ENCODE data around the gene RALGAPB. TPM values are rescaled to one million over a fixed set of nuclear protein-coding genes. Genes with fewer than 3 reads are reported as not detected.

RALGAPB gene
- total and polyA plus RNA-seq, 10 donors: 6.8 to 62.5 (median 44.1) TPM

GRCh38 chr20:38600057-38600456, 127.4 kb downstream of the RALGAPB start:
- peaks cover 0 to 13% (median 4%) of the 10 kb centered on the region in 6 donors for H3K4me1 ChIP-seq
- H3K27me3 ChIP-seq (replicated peaks in 1 of 7): peaks cover 0 to 62% (median 37%) of the 10 kb centered on the region in 7 donors
- DNase-seq: no peak
- no peak overlapping the region for H3K4me3 ChIP-seq
- H3K36me3 ChIP-seq: no peaks in the 10 kb centered on the region
- TF ChIP-seq POLR2A (IDR thresholded peaks at IDR 0.05) (no peak), POLR2AphosphoS5 (IDR thresholded peaks at IDR 0.05) (no peak)
- TF ChIP-seq, protein P1, sequence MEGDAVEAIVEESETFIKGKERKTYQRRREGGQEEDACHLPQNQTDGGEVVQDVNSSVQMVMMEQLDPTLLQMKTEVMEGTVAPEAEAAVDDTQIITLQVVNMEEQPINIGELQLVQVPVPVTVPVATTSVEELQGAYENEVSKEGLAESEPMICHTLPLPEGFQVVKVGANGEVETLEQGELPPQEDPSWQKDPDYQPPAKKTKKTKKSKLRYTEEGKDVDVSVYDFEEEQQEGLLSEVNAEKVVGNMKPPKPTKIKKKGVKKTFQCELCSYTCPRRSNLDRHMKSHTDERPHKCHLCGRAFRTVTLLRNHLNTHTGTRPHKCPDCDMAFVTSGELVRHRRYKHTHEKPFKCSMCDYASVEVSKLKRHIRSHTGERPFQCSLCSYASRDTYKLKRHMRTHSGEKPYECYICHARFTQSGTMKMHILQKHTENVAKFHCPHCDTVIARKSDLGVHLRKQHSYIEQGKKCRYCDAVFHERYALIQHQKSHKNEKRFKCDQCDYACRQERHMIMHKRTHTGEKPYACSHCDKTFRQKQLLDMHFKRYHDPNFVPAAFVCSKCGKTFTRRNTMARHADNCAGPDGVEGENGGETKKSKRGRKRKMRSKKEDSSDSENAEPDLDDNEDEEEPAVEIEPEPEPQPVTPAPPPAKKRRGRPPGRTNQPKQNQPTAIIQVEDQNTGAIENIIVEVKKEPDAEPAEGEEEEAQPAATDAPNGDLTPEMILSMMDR (IDR thresholded peaks at IDR 0.05 in 8 of 11, conservative IDR thresholded peaks at IDR 0.05 in 3 of 11): no peak
- no peaks in the 10 kb centered on the region for H3K9me3 ChIP-seq
- no peak overlapping the region for H3K27ac ChIP-seq
- intact Hi-C loops (cut with DNase I; ENCODE audit: low total_unique reads): no loop called here
- WGBS, 5 donors: 92 to 97% (median 96%) methylated on average over 1 of the region's 1 CpG

DNA sequence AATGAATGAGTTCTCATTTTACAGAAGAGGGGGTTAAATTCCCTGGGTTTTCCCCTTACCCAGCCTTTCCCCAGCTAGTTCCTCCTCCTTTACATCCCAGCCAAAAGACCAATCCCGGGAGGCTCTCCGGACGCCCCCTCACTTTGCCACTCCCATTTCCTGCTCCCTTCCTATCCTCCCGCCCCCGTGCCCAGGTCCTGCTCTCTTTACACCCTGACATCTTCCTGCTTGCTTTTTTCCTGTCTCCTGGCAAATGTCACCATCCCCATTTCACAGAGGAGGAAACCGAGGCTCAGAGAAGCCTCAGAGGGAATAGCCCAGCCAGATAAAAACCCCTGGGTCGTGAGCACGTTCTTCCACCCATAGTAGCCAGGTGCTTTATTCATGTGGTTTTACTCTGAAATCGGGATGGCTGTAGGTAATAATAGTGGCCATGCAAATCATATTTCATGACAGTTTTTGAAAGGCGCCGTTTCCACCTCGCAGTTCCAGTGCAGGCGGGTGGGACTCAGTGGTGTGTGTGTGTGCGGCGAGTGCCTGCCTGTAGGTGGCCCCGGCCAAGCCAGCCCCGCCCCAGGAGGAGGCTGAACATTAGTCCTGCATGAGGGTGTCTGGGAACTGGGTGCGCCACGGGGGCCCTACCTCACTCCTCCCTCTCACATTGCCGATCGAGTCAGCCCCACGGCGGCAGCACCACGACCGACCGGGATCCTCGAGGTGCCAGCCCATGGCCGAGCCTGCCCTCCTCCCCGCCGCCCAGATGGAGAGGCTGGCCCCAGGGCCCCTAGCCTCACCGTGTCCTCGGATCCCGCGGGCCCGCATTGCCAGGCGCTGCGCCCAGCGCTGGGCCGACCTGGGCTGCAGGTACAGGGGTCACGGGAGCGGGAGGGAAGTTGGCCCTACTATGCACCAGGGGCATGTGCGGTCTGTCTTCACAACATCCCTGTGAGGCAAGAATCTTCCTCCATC, 128.9 kb downstream of the RALGAPB start, which contains the start of gene ARHGAP40:
ARHGAP40 (plus strand) TSS at position 594 of the 969 bp plus-strand sequence.
- DNase-seq: no peak
- intact Hi-C loops (cut with DNase I; ENCODE audit: low total_unique reads): no loop called here
- Histone ChIP-seq H3K4me3 (peak within 1 kb of the TSS in 1 of 8 donors; percentile 7), H3K27me3 (replicated peaks in 1 of 7) (peaks cover 0 to 75% (median 38%) of the 10 kb centered on the region in 7 donors), H3K4me1 (peaks cover 0 to 13% (median 4%) of the 10 kb centered on the region in 6 donors), H3K27ac (no peak within 1 kb of the TSS), H3K36me3 (no peaks in the 10 kb centered on the region), H3K9me3 (no peaks in the 10 kb centered on the region)
- WGBS, 5 donors: 11 to 13% (median 11%) methylated on average over 9 to 42 of the region's 42 CpGs
- TF ChIP-seq, protein P1 (IDR thresholded peaks at IDR 0.05 in 8 of 11, conservative IDR thresholded peaks at IDR 0.05 in 3 of 11): no peak
- no peak for TF ChIP-seq POLR2A (IDR thresholded peaks at IDR 0.05)

DNA sequence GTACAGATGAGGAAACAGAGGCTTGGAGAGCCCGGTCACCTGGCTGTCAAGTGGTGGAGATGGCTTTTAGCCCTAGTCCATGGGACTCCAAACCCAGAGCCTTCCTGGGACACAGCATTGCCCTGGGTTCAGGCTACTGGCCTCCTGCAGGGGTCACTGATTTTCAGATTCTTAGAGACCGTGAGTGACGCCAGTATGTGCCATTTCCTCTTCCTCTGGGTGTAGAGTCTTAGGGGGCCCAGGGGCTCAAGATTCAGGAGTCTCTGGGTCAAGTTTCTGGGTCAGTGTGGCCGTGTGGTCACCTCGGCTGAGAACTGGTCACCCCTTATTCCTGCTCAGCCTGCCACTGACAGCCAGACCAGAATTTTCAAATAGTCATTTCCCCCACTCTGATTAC, 129.5 kb downstream of the RALGAPB start:
- Histone ChIP-seq H3K27me3 (replicated peaks in 1 of 7) (peaks cover 0 to 82% (median 38%) of the 10 kb centered on the region in 7 donors), H3K36me3 (no peaks in the 10 kb centered on the region), H3K27ac (no peak overlapping the region), H3K4me1 (peaks cover 0 to 13% (median 4%) of the 10 kb centered on the region in 6 donors), H3K4me3 (no peak overlapping the region), H3K9me3 (no peaks in the 10 kb centered on the region)
- intact Hi-C loops (cut with DNase I; ENCODE audit: low total_unique reads): no loop called here
- TF ChIP-seq POLR2A (IDR thresholded peaks at IDR 0.05) (no peak), POLR2AphosphoS5 (IDR thresholded peaks at IDR 0.05) (no peak)
- TF ChIP-seq, protein P1 (IDR thresholded peaks at IDR 0.05 in 8 of 11, conservative IDR thresholded peaks at IDR 0.05 in 3 of 11): no peak
- no peak for DNase-seq
- WGBS, 5 donors: 18 to 31% (median 23%) methylated on average over 5 of the region's 5 CpGs

DNA sequence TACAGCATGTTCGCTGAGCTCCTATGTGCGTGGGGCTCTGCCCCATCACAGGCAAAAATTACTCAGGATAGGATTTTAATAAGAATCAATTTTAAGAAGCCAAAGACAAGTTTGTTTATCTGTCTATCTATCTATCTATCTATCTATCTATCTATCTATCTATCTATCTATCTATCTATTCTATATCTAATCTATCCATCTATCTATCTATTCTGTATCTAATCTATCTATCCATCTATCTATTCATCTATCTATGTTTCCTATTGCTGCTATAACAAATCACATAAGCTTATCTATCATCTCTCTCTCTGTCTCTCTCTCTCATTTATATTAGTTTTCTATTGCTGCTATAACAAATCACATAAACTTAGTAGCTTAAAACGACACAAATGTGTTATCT, 130.6 kb downstream of the RALGAPB start:
- DNase-seq: no peak
- Histone ChIP-seq H3K27me3 (replicated peaks in 1 of 7) (peaks cover 0 to 86% (median 38%) of the 10 kb centered on the region in 7 donors), H3K27ac (no peak overlapping the region), H3K4me1 (peaks cover 0 to 13% (median 4%) of the 10 kb centered on the region in 6 donors), H3K4me3 (no peak overlapping the region), H3K9me3 (no peaks in the 10 kb centered on the region), H3K36me3 (no peaks in the 10 kb centered on the region)
- 70 to 81% (median 77%) methylated on average over 3 of the region's 3 CpGs for WGBS, 5 donors
- intact Hi-C loops (cut with DNase I; ENCODE audit: low total_unique reads): no loop called here
- TF ChIP-seq, protein P1 (IDR thresholded peaks at IDR 0.05 in 8 of 11, conservative IDR thresholded peaks at IDR 0.05 in 3 of 11): no peak
- TF ChIP-seq POLR2AphosphoS5 (IDR thresholded peaks at IDR 0.05) (no peak), POLR2A (IDR thresholded peaks at IDR 0.05) (no peak)

Data from spleen (tissue), 11 donors.